GM18505 (cell line): ENCODE data around the gene BNC2.

Experiments
- ATAC-seq: cut with Tn5 transposase; IDR thresholded peaks from one replicate; pipeline ENCODE4 v1.9.1; 2021; ENCODE audit not compliant: unreplicated experiment
- POLR2A ChIP-seq: IDR thresholded peaks from 4 replicates; pipeline ENCODE4 v1.6.1; 2011; ENCODE audit warnings: borderline replicate concordance; ENCODE audit not compliant: insufficient read depth, insufficient read length; ENCODE audit errors: extremely low read depth

Gene BNC2

DNA sequence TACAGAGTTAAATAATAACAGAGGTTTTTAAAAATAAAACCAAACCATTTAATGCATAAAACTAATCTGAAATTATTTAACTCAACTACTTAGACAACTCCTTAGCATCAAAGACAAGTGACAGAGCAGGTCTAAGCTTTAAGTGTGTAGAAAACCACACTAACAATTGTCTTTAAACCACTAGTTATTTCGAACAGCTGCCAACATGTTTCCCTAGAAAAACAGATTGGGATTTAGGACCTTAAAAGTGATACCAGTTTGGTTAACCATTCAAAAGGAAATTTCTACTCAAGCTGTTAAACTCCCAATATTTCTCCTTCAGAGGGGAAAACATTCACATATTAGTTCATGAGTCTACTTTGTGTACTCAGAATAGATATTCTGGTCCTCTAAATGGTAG is 208.7 kb downstream of the BNC2 start:
- TF ChIP-seq POLR2A = no peak
- no peak for ATAC-seq

DNA sequence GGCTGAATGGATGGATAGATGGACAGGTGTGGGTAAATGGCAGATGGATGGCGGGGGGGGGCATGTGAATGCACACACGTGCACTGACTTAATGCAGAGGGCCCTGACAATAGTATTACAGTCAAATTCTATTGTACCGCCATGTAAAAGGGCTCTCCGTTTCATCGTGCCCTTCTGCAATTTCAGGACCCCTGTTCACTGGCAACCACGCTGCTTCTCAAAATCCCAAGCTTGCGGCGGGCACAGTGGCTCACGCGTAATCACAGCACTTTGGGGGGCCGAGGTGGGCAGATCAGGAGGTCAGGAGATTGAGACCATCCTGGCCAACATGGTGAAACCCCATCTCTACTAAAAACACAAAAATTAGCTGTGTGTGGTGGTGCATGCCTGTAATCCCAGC is 211.4 kb downstream of the BNC2 start:
- TF ChIP-seq POLR2A = no peak
- ATAC-seq = no peak

DNA sequence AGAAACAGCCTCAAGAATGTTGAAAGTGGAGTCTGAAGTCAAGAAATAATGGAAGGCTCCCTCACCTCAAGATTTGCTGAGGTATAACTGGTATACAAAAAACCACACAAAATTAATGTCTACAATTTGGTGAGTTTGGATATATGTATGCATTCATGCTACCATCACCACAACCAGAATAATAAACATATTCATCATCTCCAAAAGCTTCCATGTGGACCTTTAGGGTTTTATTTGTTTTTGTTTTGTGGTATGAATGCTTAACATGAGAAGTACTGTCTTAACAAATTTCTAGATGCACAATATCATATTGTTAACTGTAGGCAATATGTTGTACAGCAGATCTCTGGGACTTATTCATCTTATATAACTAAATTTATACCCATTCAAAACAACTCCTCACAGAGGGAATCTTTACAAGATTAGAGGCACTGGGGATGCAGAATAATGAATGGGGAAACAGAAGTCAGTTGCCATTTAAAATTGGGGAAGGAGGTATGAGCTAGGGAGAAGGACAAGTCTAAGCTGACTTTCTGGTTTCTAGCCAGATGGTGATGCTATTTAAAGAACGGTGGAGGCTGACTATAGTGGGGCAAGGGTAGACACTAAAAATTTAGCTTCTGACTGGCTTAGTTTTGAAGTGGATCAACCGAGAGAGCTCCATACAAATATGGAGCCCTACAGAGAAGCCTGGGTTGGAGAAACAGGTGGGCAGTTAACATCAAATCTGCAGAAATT is 213.9 kb downstream of the BNC2 start:
- ATAC-seq = no peak
- TF ChIP-seq POLR2A = no peak

DNA sequence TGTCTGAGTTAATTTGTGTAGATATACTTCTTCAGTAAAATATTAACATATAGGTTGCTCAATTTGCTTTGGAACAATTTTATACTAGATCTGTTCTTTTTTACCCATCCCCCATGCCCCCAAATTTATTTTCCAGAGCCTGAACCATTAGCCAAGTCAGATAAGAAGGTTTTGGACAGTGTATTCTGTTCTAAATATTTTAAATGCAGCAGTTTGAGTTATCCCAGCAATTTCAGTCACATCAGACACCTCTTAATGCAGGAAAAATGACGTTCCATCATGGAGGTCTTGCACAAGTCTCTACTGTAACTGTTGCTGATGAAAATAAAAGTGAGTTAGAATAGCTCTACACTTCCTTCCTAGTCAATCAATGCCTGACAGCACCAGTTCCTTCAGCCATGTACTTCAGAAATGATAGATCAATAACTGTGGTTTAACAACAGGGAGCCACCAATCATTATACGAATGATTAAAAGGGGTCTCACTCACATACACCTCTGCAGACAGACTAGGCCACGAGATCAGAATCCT is 215.8 kb downstream of the BNC2 start:
- no peak for ATAC-seq
- no peak for TF ChIP-seq POLR2A

DNA sequence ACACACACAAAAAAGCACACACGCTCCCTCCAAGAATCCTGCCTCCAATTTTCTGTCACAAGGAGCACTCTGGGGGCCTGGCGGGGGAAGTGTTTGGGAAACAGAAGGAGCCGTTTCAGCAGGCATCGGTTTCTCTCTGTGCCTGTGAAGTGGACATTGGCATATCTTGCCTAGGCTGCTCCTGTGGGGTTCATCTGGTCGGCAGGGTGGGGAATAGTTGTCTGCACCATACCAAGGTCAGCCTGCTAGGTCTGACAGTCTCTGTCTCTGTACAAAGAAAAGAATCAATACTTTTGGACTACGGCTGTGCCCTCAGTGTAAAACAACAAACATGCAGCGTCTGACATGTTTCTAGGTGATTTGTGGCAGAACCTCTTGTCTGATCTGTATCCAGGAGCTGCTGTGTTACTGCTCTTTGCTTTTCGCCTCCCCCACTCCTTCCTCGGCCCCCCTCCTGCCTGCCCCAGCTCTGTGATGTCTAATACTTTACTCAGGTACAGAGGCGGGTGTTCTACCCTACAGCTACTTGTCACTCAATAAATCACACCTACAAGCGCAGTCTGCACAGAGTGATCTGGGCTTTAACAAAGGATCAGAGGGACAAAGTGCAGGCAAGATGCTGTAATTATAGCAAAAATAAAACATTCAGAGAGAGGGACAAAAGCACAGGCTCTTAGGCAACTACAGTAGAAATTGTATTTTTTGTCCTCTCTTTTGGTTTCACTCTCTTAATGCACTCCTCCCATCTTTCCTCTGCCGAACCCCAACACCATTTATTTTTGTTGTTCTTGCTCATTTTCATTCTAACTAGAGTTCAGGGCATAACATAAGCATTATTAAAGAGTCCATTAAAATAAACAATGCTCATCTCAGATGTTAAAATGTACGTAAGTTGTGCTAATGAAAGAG is 216.7 kb downstream of the BNC2 start:
- TF ChIP-seq POLR2A = no peak
- ATAC-seq = no peak

DNA sequence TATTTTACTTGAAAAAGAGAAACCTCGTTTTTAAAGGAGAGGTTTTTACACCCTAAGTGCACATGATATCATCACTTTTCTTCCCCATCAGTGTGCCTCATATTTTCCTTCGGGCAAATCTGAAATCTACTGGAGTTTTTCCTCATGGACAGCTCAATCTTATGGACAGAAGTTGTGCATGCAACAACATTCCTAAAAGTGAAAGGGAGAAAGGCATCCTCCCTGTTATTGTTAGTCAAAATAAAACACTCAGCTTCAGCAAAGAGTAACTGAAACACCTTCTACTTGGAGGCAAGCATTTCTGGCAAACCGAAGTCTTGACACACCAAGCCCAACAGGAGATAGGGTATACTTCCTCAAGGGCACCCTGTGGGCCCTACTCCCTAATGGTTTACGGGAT is 217.9 kb downstream of the BNC2 start:
- no peak for ATAC-seq
- no peak for TF ChIP-seq POLR2A

DNA sequence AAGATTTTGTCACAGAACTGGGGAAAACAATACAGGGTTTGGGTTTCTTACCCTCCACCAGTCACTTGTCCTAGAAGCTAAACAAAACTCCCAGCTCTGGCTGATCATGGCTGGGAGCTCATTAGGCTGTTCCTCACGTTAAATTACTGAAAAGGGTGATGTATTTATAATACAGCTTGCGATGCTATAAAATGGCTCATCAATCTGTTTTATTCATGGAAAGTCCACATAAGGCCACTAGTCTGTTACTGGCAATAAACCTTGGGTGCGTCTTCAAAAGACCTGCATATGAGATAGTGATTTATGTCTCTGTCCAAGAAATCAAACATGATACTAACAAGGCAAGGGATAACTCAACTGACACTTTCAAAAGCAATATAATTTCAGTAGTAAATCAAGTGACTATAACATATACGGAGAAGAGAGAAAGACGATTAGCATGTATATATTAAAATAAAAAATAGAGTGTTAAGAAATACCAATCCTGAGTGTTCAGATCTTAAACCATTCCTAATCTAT is 219.0 kb downstream of the BNC2 start:
- no peak for ATAC-seq
- no peak for TF ChIP-seq POLR2A

DNA sequence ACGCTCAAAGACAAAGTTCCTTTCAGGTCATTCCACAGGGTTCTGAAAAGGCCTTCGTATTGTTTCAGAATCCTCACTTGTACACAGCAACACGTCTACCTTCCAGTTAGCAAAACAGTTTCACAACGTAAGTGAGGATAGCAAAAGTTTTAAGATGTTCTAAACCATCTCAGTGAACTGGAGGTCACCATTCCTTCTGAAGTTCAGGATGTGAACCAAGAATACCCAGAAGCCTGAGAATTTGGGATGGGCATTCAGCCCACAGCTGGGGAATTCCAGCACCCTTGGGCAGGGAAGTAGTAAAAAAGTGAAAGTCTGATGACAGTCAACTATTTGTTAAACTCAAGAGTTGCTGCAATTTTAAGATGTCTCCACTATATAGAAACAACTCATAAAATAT is 224.5 kb downstream of the BNC2 start:
- ATAC-seq = no peak
- no peak for TF ChIP-seq POLR2A

DNA sequence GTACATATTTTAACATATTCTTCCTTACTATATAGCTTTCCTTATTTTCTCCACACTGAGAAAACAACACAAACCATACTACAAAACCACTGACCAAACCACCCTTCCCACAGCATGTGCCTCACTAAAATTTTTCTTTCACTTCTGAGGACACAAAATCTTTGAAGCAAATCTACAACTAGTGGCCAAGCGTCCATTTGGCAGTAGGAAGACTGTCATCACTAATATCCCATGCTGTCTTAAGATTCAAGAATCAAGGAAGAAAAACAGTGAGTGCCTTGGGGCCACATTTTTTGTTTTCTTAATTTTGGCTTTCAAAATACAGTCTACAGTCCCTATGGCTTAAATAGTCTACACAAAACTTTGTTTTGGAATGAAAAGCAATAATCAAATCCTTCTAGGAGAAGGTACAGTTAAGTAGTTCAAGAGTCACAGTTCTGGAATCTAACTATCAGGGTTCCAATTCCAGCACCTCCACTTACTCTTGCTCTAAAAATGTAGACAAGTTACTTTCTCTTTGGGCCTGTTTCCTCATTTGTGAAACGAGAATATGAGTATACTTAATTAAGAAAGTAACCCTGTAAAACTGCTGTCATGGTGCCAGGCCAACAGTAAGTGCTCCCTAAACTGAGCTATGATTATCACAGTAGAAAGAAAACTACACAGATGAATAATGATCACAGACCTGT is 227.9 kb downstream of the BNC2 start:
- TF ChIP-seq POLR2A = no peak
- ATAC-seq = no peak

DNA sequence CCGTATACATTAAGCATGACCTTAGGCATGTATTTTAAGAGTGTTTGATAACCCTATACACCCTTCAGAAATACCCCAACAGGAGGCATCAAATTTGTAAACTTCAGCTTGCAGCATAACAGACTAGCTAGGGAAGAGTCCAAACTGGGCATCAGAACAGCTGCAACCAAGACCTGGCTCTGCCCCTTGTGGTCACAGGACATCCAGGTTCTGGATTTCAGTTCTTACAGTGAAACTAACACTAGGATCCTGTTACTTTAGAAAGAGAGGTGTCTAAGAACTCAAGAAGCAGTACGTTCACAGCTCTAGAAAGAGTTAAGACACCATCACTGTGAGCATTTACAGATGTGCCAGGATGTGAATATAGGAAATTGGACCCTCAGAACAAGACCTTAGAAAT is 229.8 kb downstream of the BNC2 start:
- ATAC-seq = no peak
- no peak for TF ChIP-seq POLR2A

DNA sequence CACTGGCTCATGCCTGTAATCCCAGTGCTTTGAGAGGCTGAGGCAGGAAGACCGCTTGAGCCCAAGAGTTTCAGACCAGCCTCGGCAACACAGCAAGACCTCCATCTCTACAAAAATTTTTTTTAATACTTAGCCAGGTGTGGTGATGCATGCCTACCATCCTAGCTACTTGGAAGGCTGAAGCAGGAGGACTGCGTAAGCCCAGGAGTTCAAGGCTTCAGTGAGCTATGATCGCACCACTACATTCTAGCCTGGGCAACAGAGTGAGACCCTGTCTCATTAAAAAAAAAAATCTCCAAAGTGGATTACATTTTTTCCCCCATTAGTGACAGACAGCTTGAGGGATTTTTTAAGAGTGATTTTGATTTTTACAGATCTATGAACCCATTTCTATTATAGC is 230.8 kb downstream of the BNC2 start:
- TF ChIP-seq POLR2A = no peak
- no peak for ATAC-seq

DNA sequence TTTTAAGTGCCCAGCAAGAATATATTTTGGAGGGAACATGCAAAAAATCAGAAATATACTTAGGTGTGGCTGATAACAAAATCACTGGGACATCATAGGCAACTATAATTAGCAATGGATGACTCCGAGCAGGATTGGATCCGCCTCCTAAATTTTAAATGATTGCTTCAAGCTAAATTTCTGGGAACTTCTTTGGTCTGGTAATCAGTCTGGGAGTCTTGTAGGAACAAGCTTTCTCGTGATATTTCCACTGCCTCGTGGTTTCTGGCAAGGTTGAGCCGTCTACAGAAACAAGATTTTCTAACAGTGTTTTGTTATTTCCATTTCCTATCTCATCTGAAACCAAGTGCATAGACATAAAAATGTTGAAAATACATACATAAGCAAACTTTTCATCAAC is 232.6 kb downstream of the BNC2 start:
- no peak for TF ChIP-seq POLR2A
- no peak for ATAC-seq

DNA sequence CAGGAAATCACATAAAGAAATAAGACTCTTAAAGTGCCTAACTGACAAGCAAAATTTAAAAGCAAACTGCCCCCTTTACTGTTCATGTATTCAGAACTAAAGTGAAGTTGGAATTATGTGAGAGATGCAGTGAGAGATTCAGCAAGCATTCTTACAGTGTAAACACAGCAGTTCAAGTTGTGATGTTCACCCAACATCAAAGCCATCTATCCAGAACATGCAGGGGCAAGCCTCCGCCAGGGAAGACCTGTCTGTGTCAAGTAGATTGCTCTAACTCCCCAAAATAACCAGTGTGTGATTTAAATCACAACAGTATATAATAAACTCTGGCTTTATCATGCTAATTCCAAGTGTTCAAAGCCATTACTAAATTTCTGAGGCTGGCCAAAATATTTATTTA is 233.3 kb downstream of the BNC2 start:
- no peak for ATAC-seq
- no peak for TF ChIP-seq POLR2A
